Keratinocyte (primary cell): ENCODE results near the gene DNAJA4. TPM values are rescaled to one million over a fixed set of nuclear protein-coding genes. Genes with fewer than 3 reads are reported as not detected.

ENCODE experiments used
- DNase-seq: peaks from one replicate; pipeline ENCODE4 v3.0.0-alpha.2; 2011; ENCODE audit warnings: low read depth, missing footprints, low spot score
- FAIRE-seq: peaks from 2 replicates; lab custom pipeline; 2011; peaks lifted over from hg19 to GRCh38; lab: Jason Lieb, UNC
- H2AFZ ChIP-seq: 2 replicates; pipeline ENCODE4 v1.6.0; 2012; ENCODE audit warnings: low read length, control low read depth, inconsistent platforms; ENCODE audit not compliant: control insufficient read depth
- H3K27ac ChIP-seq: 2 replicates; pipeline ENCODE4 v1.5.1; 2011; ENCODE audit warnings: low read length; ENCODE audit not compliant: control insufficient read depth, insufficient read depth
- H3K27me3 ChIP-seq: 3 replicates; pipeline ENCODE4 v1.6.0; 2011; ENCODE audit warnings: low read length; ENCODE audit not compliant: control insufficient read depth, insufficient read depth; ENCODE audit errors: extremely low read depth
- H3K36me3 ChIP-seq, 2 experiments: 2 replicates in 1 of 2; 3 replicates in 1 of 2; pipeline ENCODE4 v1.5.1; 2011; ENCODE audit warnings: low read length in 2 of 2, mild to moderate bottlenecking in 1 of 2; ENCODE audit not compliant: control insufficient read depth in 2 of 2, insufficient read depth in 2 of 2; ENCODE audit errors: extremely low read depth in 1 of 2
- H3K4me1 ChIP-seq: 3 replicates; pipeline ENCODE4 v1.5.1; 2011; ENCODE audit warnings: low read length; ENCODE audit not compliant: control insufficient read depth, insufficient read depth; ENCODE audit errors: extremely low read depth
- H3K4me2 ChIP-seq: 3 replicates; pipeline ENCODE4 v1.6.0; 2011; ENCODE audit warnings: low read depth, low read length; ENCODE audit not compliant: control insufficient read depth, insufficient read depth; ENCODE audit errors: extremely low read depth
- H3K4me3 ChIP-seq, 3 experiments: fragments of 200-600 bp in 1 of 3; sonication (generic) in 1 of 3; 2 replicates in 2 of 3; 3 replicates in 1 of 3; pipeline ENCODE4 v1.5.1; 2011 to 2016; ENCODE audit warnings: low read length in 3 of 3, mild to moderate bottlenecking in 3 of 3, control low read depth in 2 of 3, inconsistent platforms in 1 of 3, low read depth in 1 of 3, mixed read lengths in 1 of 3, mixed run types in 1 of 3, moderate library complexity in 1 of 3; ENCODE audit not compliant: control insufficient read depth in 2 of 3, insufficient read depth in 2 of 3; ENCODE audit errors: extremely low read depth in 1 of 3
- H3K79me2 ChIP-seq: 2 replicates; pipeline ENCODE4 v1.6.0; 2012; ENCODE audit warnings: low read length; ENCODE audit not compliant: control insufficient read depth, insufficient read depth
- H3K9ac ChIP-seq: 3 replicates; pipeline ENCODE4 v1.6.0; 2011; ENCODE audit warnings: low read length; ENCODE audit not compliant: control insufficient read depth, insufficient read depth; ENCODE audit errors: extremely low read depth
- H3K9me1 ChIP-seq: 3 replicates; pipeline ENCODE4 v1.6.0; 2011; ENCODE audit warnings: low read length; ENCODE audit not compliant: control insufficient read depth, insufficient read depth; ENCODE audit errors: extremely low read depth
- H3K9me3 ChIP-seq: 2 replicates; pipeline ENCODE4 v1.5.1; 2012; ENCODE audit warnings: low read depth, low read length; ENCODE audit not compliant: control insufficient read depth
- H4K20me1 ChIP-seq: 3 replicates; pipeline ENCODE4 v1.6.0; 2011; ENCODE audit warnings: low read length; ENCODE audit not compliant: control insufficient read depth, insufficient read depth; ENCODE audit errors: extremely low read depth
- CTCF ChIP-seq, 3 experiments: IDR thresholded peaks in 1 of 3; conservative IDR thresholded peaks in 1 of 3; optimal IDR thresholded peaks in 1 of 3; 2 replicates in 2 of 3; 3 replicates in 1 of 3; pipeline versions ENCODE3 to v1.5.1; 2011; ENCODE audit warnings: low read length in 3 of 3, mild to moderate bottlenecking in 3 of 3, moderate library complexity in 2 of 3, control low read depth in 1 of 3, inconsistent platforms in 1 of 3; ENCODE audit not compliant: insufficient read depth in 2 of 3; ENCODE audit errors: extremely low read depth in 1 of 3
- EZH2 ChIP-seq: IDR thresholded peaks from one replicate; pipeline ENCODE4 v1.6.1; 2012; ENCODE audit warnings: inconsistent platforms, mild to moderate bottlenecking, low read length, moderate library complexity
- dilution Hi-C: fragments of 300-500 bp; cut with MboI; formaldehyde crosslinking; loops from one replicate; pipeline ENCODE4 v1.7.0; 2020; ENCODE audit warnings: low sequenced_read_pairs; ENCODE audit not compliant: extremely low pct_ligation_motif_present
- polyA plus RNA-seq, 5 experiments: library from polyadenylated mRNA; depleted of rRNA in 3 of 5; stranded (reverse) in 3 of 5; stranded (forward) in 1 of 5; unstranded in 1 of 5; fragments of >200 nt; gene quantifications; 1 replicate in 1 of 5; 2 replicates in 3 of 5; 3 replicates in 1 of 5; pipeline versions ENCODE4 v1.2.1 to v1.2.3, GENCODE V29; 2011 to 2012; ENCODE audit warnings: missing spikeins in 2 of 5, low read depth in 1 of 5, low replicate concordance in 1 of 5

Gene DNAJA4
- polyA plus RNA-seq, 1 donor (not counting 4 experiments of a cell fraction or from before 2014, with no cell fraction given), result 4.1 TPM

DNA sequence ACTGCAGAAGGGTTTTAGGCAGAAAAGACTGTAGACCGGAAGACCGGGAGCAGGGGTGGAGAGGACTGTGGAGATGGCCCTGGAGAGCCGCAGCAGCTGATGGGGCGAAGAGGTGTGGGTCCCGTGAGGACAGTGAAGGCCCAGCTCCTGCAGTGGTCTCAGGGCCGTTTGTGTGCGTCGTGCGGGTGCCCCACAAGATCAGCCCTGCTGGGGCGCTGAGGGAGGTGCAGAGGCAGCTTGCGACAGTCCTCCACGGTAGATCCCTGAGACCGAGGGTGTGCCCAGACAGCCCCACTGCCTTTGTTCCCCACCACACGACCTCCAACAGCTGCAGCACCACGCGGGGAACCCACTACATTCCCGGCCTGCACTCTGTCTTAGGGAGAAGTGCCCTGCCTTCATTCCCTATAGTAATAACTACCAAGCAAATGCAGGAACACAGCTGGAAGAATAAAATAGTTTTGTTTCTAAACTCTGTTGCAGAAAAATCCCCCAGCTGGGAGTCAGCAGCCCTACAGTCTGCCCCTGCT, 56.7 kb downstream of the DNAJA4 start:
- Histone ChIP-seq H3K27me3 (no peaks in the 10 kb centered on the region), H3K4me2 (no peak overlapping the region), H3K36me3 (no peaks in the 10 kb centered on the region), H3K79me2 (no peaks in the 10 kb centered on the region), H2AFZ (no peak overlapping the region), H3K9ac (no peak overlapping the region), H3K9me1 (no peaks in the 10 kb centered on the region), H4K20me1 (no peaks in the 10 kb centered on the region), H3K27ac (no peak overlapping the region), H3K4me1 (peaks cover 11% of the 10 kb centered on the region), H3K9me3 (no peaks in the 10 kb centered on the region), H3K4me3 (no peak overlapping the region)
- DNase-seq, result no peak
- dilution Hi-C loops, result no loop called here
- no peak for TF ChIP-seq EZH2
- no peak for TF ChIP-seq CTCF (optimal IDR thresholded peaks at IDR 0.05 in 1 of 3, IDR thresholded peaks at IDR 0.05 in 1 of 3, conservative IDR thresholded peaks at IDR 0.05 in 1 of 3; ENCODE audit: extremely low read depth in 1 of 3, insufficient read depth in 2 of 3, low read length in 3 of 3)
- no peak for FAIRE-seq

DNA sequence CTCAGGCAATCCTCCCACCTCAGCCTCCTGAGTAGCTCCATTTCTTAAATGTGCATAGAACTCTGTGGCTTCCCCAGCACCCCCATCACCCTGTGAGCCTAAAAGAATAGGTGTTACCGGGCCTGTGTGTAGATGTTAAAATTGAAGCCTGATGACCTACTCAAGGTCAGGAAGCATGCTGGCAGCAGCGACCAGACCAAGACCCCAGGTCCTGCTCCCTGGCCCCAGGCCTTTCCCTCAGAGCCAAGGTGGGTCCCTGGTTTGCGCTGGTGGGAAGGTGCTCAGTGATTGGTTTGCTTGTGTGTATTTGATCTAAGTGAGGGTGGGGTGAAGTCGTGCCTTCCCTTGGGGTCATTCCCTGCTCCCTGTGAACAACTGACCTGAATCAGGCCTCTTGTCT, 57.4 kb downstream of the DNAJA4 start:
- H3K4me2 ChIP-seq, result no peak overlapping the region

More for the DNA sequence above, 57.4 kb downstream of the DNAJA4 start:
- DNase-seq, result no peak
- H3K4me1 ChIP-seq, result peaks cover 4% of the 10 kb centered on the region
- TF ChIP-seq EZH2 (no peak), CTCF (optimal IDR thresholded peaks at IDR 0.05 in 1 of 3, IDR thresholded peaks at IDR 0.05 in 1 of 3, conservative IDR thresholded peaks at IDR 0.05 in 1 of 3; ENCODE audit: extremely low read depth in 1 of 3, insufficient read depth in 2 of 3, low read length in 3 of 3) (no peak)
- FAIRE-seq, result no peak
- H3K9me1 ChIP-seq, result no peaks in the 10 kb centered on the region
- no peaks in the 10 kb centered on the region for H4K20me1 ChIP-seq
- H3K79me2 ChIP-seq, result no peaks in the 10 kb centered on the region
- no peak overlapping the region for H3K4me3 ChIP-seq
- H2AFZ ChIP-seq, result no peak overlapping the region
- dilution Hi-C loops, result no loop called here
- no peaks in the 10 kb centered on the region for H3K27me3 ChIP-seq
- no peaks in the 10 kb centered on the region for H3K36me3 ChIP-seq
- H3K9ac ChIP-seq, result no peak overlapping the region
- no peaks in the 10 kb centered on the region for H3K9me3 ChIP-seq
- H3K27ac ChIP-seq, result no peak overlapping the region
